Adipocyte (in vitro differentiated cells): Measurements from ENCODE around the gene SCAMP4.

ENCODE experiments used
- DNase-seq: peaks from one replicate; pipeline ENCODE4 v3.0.0-alpha.2; 2015; ENCODE audit warnings: low read depth
- H3K27me3 ChIP-seq: replicated peaks from 2 replicates; pipeline ENCODE4 v1.7.0; 2013; ENCODE audit warnings: mild to moderate bottlenecking, low read length, moderate library complexity; ENCODE audit not compliant: control insufficient read depth, insufficient read depth
- H3K36me3 ChIP-seq: 2 replicates; pipeline ENCODE4 v1.7.0; 2013; ENCODE audit warnings: low read length, mild to moderate bottlenecking, moderate library complexity; ENCODE audit not compliant: control insufficient read depth, insufficient read depth, severe bottlenecking
- H3K4me1 ChIP-seq: 2 replicates; pipeline ENCODE4 v1.7.0; 2013; ENCODE audit warnings: mild to moderate bottlenecking, low read length, moderate library complexity; ENCODE audit not compliant: control insufficient read depth, insufficient read depth
- H3K4me3 ChIP-seq: 2 replicates; pipeline ENCODE4 v1.7.0; 2013; ENCODE audit warnings: mild to moderate bottlenecking, low read length, moderate library complexity
- H3K9ac ChIP-seq: 2 replicates; pipeline ENCODE4 v1.7.0; 2013; ENCODE audit warnings: mild to moderate bottlenecking, low read length, moderate library complexity
- H3K9me3 ChIP-seq: 2 replicates; pipeline ENCODE4 v1.7.0; 2013; ENCODE audit warnings: mild to moderate bottlenecking, low read length, moderate library complexity; ENCODE audit not compliant: control insufficient read depth

Gene SCAMP4

DNA sequence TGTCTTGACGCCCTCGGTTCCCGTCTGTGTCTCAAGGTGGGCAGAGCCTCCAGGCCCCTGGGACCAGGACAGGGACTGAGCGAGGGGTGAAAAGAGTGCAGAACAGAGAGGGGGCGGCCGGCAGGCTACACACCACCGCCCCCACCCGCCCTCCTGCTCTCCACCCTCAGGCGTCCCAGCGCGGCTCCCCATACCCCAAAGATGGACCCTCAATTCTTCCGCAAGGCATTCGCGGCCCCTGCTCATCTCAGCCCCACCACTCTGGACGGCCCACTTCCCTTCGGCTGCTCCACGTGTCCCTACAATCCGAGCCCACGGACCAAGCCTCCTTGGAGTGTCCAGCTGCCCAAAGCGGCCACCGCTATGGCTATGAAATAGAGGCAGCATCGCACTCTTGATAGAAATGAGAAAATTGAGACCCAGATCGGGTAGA is 43.6 kb upstream of the SCAMP4 start:
- H3K4me3 ChIP-seq, result peak overlapping the region; percentile 86
- no peaks in the 10 kb centered on the region for H3K9me3 ChIP-seq
- H3K36me3 ChIP-seq, result no peaks in the 10 kb centered on the region
- no peaks in the 10 kb centered on the region for H3K27me3 ChIP-seq
- peak overlapping the region; percentile 83 for H3K9ac ChIP-seq
- DNase-seq, result peak; percentile 52
- peaks cover 26% of the 10 kb centered on the region for H3K4me1 ChIP-seq

DNA sequence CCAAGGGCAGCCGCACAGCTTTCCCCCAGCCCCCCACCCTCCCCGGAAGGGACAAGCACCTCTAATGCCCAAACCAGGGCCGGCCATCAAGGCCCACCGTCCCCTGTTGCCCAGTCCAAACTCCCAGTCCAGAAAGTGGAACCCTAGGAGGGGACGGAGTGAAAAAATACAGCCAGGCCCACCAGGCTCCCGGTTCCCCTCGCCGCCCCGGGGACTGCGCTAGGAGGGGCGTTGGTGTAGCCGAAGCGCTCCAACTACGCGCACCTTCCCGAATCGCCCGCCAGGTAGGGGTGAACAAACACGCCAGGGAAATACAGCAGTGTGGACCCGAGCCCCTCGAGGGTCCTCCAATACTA is 43.2 kb upstream of the SCAMP4 start:
- no peaks in the 10 kb centered on the region for H3K27me3 ChIP-seq
- no peaks in the 10 kb centered on the region for H3K36me3 ChIP-seq
- no peaks in the 10 kb centered on the region for H3K9me3 ChIP-seq
- H3K4me1 ChIP-seq, result peaks cover 24% of the 10 kb centered on the region
- H3K4me3 ChIP-seq, result peak overlapping the region; percentile 86
- no peak for DNase-seq
- H3K9ac ChIP-seq, result peak overlapping the region; percentile 83

DNA sequence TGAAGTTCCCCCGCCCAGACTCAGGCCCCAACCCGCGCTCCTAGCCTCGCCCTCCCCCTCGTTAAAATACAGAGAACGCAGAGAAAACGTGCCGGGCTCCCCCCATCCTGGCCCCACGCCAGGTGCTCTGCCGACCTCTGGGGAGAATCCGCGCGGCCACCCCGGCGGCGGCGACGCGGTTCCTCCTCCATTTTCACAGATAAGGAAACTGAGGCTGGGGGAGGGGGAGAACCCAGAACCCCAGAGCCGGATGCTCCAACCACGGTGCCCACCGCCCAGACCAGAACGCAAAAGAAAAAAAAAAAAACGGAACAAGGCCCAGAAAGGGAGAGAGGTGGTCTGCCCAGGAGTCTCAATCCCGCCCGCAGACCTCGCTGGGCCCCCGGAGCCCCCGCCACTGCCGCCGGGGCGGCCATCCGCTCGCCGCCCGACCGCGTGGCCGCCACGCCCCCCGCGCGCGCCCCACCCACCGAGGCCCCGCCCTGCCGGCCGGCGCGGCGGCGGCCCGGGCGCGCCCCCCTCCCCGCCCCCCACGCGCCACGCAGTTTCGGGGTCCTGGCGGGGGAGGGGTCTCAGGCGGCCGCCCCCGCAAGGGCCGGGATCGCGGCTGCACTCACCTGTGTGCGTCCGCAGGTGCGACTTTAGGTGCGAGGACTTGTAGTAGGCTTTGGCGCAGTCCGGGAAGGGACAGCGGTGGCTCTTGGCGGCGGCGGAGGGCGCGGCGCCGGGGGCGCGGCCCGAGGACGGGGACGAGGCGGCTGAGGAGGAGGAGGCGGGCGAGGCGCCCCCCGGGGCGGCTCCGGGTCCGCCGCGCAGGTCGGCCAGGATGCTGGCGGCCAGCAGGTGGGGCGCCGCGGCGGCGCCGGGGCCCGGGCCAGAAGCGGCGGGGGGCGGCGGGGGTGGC is 42.5 kb upstream of the SCAMP4 start:
- DNase-seq, result peak; percentile 69
- H3K36me3 ChIP-seq, result no peaks in the 10 kb centered on the region
- no peaks in the 10 kb centered on the region for H3K27me3 ChIP-seq
- H3K4me3 ChIP-seq, result peak overlapping the region; percentile 86
- peak overlapping the region; percentile 83 for H3K9ac ChIP-seq
- H3K9me3 ChIP-seq, result no peaks in the 10 kb centered on the region
- H3K4me1 ChIP-seq, result peaks cover 19% of the 10 kb centered on the region

DNA sequence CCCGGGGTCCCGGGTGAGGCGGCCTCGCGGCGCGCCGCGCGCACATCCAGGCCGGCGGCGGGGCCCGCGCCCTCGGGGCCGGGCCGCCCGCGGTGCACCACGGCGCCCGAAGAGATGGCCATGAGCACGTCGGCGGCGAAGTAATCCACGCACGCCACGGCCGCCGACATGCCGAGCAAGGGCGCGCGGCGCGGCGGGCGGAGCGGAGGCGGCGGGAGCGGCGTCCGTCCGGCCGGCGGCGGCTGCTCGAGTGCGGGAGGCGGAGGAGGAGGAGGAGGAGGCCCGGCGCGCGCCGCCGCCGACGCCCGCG is 41.9 kb upstream of the SCAMP4 start, which contains the start of gene KLF16:
Gene KLF16, minus strand, starts transcription at position 252 of the 310 bp plus-strand sequence. Its CDS starts 82 bp downstream, at position 170.
- Histone ChIP-seq H3K27me3 (no peaks in the 10 kb centered on the region), H3K4me1 (peaks cover 18% of the 10 kb centered on the region), H3K36me3 (no peaks in the 10 kb centered on the region), H3K9ac (peak within 1 kb of the TSS; percentile 89), H3K4me3 (peak within 1 kb of the TSS; percentile 86), H3K9me3 (no peaks in the 10 kb centered on the region)
- DNase-seq, result no peak

DNA sequence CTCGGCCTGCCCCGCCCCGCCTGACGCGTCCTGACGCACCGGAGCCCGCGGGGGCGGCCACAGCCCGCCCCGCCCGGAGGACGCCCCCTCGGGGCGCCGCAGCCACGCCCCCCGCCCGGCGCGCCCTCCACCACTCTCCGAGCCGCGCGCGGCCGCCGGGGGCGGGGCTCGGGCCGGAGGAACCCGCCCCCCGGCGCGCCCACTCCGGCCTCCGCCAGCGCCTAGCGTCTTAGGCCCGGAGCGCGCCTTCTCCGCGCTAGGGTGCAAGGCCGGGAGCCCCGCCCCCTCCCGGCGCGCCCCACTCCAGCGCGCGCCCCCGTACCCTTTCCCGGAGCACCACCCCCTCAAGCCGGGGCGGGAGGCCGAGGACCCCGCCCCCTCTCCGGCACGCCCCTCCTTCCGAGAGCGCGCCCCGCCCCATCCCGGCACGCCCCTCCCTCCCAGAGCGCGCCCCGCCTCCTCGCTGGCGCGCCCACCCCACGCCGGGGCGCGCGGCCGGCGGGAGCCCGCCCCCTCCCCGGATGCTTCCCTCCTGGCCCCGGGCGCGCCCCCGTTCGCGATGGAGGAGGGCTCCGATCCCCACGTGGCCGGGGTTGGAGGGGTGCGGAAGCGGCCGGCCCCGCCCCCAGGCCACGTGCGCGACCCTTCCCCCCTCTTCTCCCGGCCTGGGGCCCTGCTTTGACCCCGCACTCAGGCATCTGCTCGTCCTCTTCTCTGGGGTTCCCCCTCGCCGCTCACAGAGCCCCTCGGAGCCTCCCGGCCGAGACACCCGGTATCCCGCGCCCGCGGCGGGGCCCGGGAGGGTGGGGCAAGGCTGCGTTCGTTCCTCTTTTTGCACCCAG is 41.3 kb upstream of the SCAMP4 start:
- DNase-seq, result peak; percentile 97
- no peaks in the 10 kb centered on the region for H3K27me3 ChIP-seq
- no peaks in the 10 kb centered on the region for H3K36me3 ChIP-seq
- H3K4me3 ChIP-seq, result peak overlapping the region; percentile 84
- peaks cover 18% of the 10 kb centered on the region for H3K4me1 ChIP-seq
- H3K9me3 ChIP-seq, result no peaks in the 10 kb centered on the region
- H3K9ac ChIP-seq, result peak overlapping the region; percentile 89

DNA sequence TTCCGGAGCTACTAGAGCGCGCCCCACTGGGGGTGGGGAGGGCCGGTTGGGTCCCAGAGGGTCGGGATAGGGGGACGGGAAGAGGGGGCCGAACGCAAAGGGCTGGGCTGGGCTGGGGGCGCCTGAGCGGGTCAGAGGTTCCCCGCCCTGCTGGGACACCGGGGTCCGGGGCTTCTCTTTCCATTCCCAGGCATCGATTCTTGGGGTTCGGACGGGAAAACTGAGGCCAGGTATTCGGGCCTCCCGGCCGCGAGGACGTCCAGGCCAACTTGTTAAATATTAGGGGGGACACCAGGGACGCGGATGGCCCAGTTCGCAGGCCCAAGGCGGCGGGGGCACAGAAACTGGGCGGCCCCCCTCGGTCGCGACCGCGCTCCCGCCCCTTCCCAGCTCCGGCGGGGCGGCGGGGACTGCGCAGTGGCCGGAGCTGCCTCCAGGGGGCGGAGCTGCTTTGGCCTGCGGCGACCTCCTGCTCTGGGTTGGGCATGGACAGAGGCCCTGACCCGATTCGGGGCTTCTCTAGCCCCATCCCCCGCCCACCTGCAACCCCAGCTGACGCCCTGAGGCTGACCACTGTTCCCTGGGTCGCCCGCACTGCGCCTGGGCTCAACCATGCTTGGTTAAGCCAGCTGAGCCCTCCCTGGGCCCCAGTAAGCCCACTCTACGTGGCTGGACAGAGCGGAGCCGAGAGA is 40.6 kb upstream of the SCAMP4 start:
- peak; percentile 76 for DNase-seq
- Histone ChIP-seq H3K9ac (peak overlapping the region; percentile 89), H3K36me3 (no peaks in the 10 kb centered on the region), H3K27me3 (no peaks in the 10 kb centered on the region), H3K4me1 (peaks cover 18% of the 10 kb centered on the region), H3K4me3 (peak overlapping the region; percentile 84), H3K9me3 (no peaks in the 10 kb centered on the region)

DNA sequence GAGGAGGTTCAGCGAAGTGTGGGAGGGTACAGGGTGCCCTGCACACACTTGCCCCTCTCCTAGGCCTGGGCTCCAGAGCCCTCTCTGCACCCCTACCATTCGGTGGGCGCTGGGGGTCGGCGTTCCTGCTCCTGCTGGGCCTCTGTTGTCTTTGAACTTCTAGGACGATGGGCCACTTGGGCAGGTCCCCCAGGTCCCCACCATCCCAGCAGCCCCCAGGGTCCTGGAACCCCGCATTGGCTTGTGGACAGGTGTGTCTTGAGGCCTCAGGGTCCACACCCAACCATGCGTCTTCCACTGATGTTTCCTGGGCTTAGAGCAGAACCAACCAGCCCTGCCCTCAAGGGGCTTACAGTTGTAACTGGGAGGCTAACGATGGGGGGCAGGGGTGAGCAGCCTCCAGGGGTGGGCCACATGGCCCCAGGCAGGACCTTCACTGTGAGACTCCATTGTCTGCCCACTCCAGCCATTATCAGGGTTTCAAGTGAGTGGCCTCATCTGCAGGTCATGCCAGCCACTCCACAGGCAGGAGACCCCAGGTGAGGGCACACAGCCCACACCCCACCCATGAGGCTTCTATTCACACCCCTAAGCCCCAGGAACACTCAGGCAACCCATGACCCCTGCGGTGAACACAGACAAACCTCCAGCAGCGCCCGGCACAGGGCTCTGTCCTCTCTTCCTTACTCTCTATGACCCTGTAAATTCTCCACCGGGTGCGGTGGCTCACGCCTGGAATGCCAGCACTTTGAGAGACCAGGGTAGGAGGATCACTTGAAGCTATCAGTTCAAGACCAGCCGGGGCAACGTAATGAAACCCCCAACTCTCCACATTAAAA is 39.8 kb upstream of the SCAMP4 start:
- no peaks in the 10 kb centered on the region for H3K36me3 ChIP-seq
- H3K27me3 ChIP-seq, result no peaks in the 10 kb centered on the region
- H3K9me3 ChIP-seq, result no peaks in the 10 kb centered on the region
- H3K4me3 ChIP-seq, result peak overlapping the region; percentile 84
- no peak for DNase-seq
- peaks cover 15% of the 10 kb centered on the region for H3K4me1 ChIP-seq
- peak overlapping the region; percentile 89 for H3K9ac ChIP-seq

DNA sequence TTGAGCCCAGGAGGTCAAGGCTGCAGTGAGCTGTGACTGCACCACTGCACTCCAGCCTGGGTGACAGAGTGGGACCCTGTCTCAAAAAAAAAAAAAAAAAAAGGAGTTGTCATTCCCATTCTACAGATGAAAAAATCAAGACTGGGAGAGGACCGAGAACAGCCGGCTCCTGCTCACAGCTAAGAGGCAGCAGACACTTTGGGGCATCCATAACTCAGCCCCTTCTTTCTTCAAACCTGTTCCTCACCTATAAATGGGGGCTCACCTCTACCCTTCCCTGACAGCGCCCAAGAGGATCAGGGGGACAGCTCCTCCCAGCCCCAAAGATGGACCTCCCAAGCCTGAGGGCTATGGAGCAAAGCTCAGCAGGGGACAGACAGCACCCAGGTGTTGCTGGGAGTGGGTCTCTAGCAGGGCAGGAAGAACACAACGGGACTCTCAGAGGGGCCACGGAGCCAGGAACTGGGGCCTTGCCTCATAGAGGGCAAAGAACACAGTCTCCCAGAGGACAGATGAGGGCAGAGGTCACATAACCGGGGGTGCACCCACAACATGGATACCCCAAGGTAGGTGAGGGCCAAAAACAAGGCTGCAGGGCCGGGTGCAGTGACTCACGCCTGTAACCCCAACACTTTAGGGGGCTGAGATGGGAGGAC is 38.4 kb upstream of the SCAMP4 start:
- Histone ChIP-seq H3K9ac (no peak overlapping the region), H3K4me3 (no peak overlapping the region), H3K9me3 (no peaks in the 10 kb centered on the region), H3K4me1 (peaks cover 3% of the 10 kb centered on the region), H3K27me3 (no peaks in the 10 kb centered on the region), H3K36me3 (peaks cover 4% of the 10 kb centered on the region)
- no peak for DNase-seq

DNA sequence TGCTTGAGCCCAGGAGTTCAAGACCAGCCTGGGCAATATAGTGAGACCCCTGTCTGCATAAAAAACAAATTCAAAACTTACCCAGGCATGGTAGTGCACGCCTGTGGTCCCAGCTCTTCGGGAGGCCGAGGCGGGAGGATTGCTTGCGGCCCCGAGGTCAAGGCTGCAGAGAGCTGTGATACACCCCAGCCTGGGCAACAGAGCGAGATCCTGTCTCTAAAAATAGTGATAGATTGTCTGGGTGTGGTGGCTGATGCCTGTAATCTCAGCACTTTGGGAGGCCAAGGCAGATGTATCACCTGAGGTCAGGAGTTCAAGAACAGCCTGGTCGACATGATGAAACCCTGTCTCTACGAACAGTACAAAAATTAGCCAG is 37.9 kb upstream of the SCAMP4 start:
- H3K27me3 ChIP-seq, result no peaks in the 10 kb centered on the region
- H3K4me1 ChIP-seq, result peaks cover 3% of the 10 kb centered on the region
- H3K4me3 ChIP-seq, result no peak overlapping the region
- H3K36me3 ChIP-seq, result peaks cover 4% of the 10 kb centered on the region
- no peak overlapping the region for H3K9ac ChIP-seq
- no peaks in the 10 kb centered on the region for H3K9me3 ChIP-seq
- DNase-seq, result no peak

DNA sequence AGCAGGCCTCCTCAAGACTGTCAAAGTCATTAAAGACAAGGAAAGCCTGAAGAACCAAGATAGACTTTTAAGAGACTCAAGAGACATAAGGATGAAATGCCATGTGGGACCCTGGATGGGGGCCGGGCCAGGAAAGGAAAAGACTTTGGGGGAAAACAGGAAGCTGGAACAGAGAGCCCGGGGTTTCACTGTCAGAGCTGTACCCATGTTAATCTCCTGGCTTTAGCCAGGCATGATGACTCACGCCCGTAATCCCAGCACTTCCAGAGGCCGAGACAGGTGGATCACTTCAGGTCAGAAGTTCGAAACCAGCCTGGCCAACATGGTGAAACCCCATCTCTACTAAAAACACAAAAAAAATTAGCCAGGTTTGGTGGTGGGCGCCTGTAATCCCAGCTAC is 36.2 kb upstream of the SCAMP4 start:
- DNase-seq, result no peak
- no peak overlapping the region for H3K9ac ChIP-seq
- no peaks in the 10 kb centered on the region for H3K27me3 ChIP-seq
- no peak overlapping the region for H3K4me3 ChIP-seq
- H3K9me3 ChIP-seq, result no peaks in the 10 kb centered on the region
- H3K36me3 ChIP-seq, result peaks cover 4% of the 10 kb centered on the region
- H3K4me1 ChIP-seq, result peaks cover 16% of the 10 kb centered on the region
